ENCODE measurements around the gene DISC1.
A peak's percentile ranks its signal among the peaks of the same experiment; 100 is the strongest.
"Not testable (repeated sequence)": the region's sequence is repeated elsewhere in the genome, so short reads cannot be mapped to it uniquely, and the experiment has no call there.

The DISC1 gene

GRCh38 chr1:231612393-231613089 lies 14.0 kb upstream of the DISC1 start:
- no peak for TF ChIP-seq CTCF (IDR thresholded peaks at IDR 0.05; ENCODE audit: low read depth, low read length)
- no peak for DNase-seq (ENCODE audit: low read depth in 2 of 2)
- no peak overlapping the region for H3K4me3 ChIP-seq (replicated peaks in 1 of 2; ENCODE audit: low read depth in 2 of 2, low read length in 2 of 2)

GRCh38 chr1:231613419-231614349 lies 12.9 kb upstream of the DISC1 start:
- no peak for DNase-seq (ENCODE audit: low read depth in 2 of 2)
- H3K4me3 ChIP-seq (replicated peaks in 1 of 2; ENCODE audit: low read depth in 2 of 2, low read length in 2 of 2): no peak overlapping the region
- no peak for TF ChIP-seq CTCF (IDR thresholded peaks at IDR 0.05; ENCODE audit: low read depth, low read length)

GRCh38 chr1:231616667-231617066 lies 9.9 kb upstream of the DISC1 start:
- H3K4me3 ChIP-seq (replicated peaks in 1 of 2; ENCODE audit: low read depth in 2 of 2, low read length in 2 of 2): no peak overlapping the region
- no peak for TF ChIP-seq CTCF (IDR thresholded peaks at IDR 0.05; ENCODE audit: low read depth, low read length)
- DNase-seq (ENCODE audit: low read depth in 2 of 2): no peak

DNA sequence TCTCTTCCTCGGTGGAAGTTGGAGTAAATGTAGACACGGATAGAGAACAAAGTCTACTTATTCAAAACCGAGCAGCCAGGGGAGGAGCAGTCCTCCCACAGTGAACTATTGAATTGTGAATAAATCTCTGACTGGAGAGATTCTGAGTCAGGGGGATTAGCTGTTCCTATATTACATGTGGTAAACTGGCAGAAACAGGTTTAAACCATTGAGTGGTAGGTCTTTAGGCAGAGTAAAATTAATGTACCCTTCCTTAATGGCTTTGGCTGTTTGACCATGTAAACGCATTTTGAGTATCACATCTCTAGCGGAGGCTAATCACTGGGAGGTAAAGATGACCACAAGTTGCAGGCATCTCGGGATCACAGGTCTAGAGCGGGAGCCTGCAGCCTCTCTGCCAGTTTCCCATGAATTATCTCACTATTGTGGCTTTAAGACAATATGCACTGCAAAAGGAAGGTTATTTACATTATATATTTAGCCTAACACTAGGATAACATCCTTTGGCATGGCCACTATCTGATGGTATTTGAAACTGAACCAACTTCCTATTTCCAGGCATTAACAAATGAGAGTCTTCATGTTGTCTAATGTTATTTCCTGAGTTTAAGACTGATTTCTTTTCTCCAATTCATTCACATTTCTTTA lies 7.9 kb upstream of the DISC1 start:
- no peak for TF ChIP-seq CTCF (IDR thresholded peaks at IDR 0.05; ENCODE audit: low read depth, low read length)
- DNase-seq (ENCODE audit: low read depth in 2 of 2): no peak
- no peak overlapping the region for H3K4me3 ChIP-seq (replicated peaks in 1 of 2; ENCODE audit: low read depth in 2 of 2, low read length in 2 of 2)

- H3K4me3 ChIP-seq (replicated peaks in 1 of 2; ENCODE audit: low read depth in 2 of 2, low read length in 2 of 2): no peak overlapping the region
- TF ChIP-seq CTCF (IDR thresholded peaks at IDR 0.05; ENCODE audit: low read depth, low read length): no peak
- no peak for DNase-seq (ENCODE audit: low read depth in 2 of 2)
Measured at GRCh38 chr1:231619257-231619634, 7.3 kb upstream of the DISC1 start.

DNA sequence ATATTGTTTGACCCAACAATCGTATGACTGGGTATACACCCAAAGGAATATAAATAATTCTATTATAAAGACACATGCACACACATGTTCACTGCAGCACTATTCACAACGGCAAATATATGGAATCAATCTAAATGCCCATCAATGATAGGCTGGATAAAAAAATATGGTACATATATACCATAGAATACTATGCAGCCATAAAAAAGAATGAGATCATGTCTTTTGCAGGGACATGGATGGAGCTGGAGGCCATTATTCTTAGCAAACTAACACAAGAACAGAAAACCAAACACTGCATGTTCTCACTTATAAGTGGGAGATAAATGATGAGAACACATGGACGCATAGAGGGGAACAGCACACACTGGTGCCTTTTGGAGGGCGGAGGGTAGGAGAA lies 1.5 kb upstream of the DISC1 start:
- not testable (repeated sequence) for H3K4me3 ChIP-seq (replicated peaks in 1 of 2; ENCODE audit: low read depth in 2 of 2, low read length in 2 of 2); DNase-seq (ENCODE audit: low read depth in 2 of 2)

DNA sequence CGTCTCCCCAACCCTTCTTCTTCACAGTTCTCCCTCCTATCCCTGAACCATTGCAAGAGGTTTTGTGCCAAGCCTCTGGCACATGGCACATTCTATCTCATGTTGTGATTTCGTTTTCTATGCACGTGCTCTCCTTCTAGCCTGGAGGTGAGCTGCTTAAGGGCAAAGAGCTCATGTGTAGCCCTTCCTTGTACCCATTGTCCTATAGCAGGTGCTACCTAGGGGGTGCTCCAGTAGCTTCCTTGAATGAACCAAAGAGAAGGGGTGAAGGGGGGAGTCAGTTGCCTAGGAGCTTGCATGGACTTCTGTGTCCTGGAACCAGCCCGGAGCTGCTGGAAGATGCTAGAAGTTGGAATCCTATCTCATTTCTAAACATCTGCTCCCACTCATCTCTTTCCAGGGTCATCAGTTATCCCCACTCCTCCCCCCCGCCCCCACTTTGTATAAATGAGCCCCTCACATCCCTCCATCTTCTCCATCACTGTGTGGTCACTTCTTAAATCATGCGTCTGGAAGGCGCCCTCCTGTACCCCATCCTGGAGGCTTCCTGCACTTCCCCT lies 535 bp upstream of the DISC1 start:
- H3K4me3 ChIP-seq (replicated peaks in 1 of 2; ENCODE audit: low read depth in 2 of 2, low read length in 2 of 2): peak overlapping the region; percentile 80 to 95
- TF ChIP-seq CTCF (IDR thresholded peaks at IDR 0.05; ENCODE audit: low read depth, low read length): no peak
- DNase-seq (ENCODE audit: low read depth in 2 of 2): no peak

Measured in cardiac fibroblast (primary cell).